K562 (cell line): Measurements from ENCODE around the gene KLHL24. TPM values are rescaled to one million over a fixed set of nuclear protein-coding genes. Genes with fewer than 3 reads are reported as not detected.

Experiments used
- ARID2 ChIP-seq: fragments of 450-650 bp; IDR thresholded peaks from 2 replicates; pipeline ENCODE4 v1.6.1; 2017; ENCODE audit warnings: antibody characterized with exemption, mild to moderate bottlenecking
- CBX1 ChIP-seq: sonication (generic); IDR thresholded peaks from 2 replicates; pipeline ENCODE4 v1.6.1; 2016; ENCODE audit warnings: antibody characterized with exemption, low read depth, mild to moderate bottlenecking
- CHD4 ChIP-seq: fragments of 200-600 bp; sonication (generic); IDR thresholded peaks from 3 replicates; pipeline ENCODE4 v1.6.1; 2012; ENCODE audit warnings: low read depth, mild to moderate bottlenecking, mixed read lengths, low read length, inconsistent platforms; ENCODE audit not compliant: insufficient read depth, insufficient replicate concordance, poor library complexity, severe bottlenecking
- CSDE1 ChIP-seq, 2 experiments: fragments of 450-650 bp; IDR thresholded peaks; 2 replicates each; pipeline ENCODE4 v1.6.1; 2016; ENCODE audit warnings: mild to moderate bottlenecking in 1 of 2
- DACH1 ChIP-seq: fragments of 450-650 bp; IDR thresholded peaks from 2 replicates; pipeline ENCODE4 v1.6.1; 2018; ENCODE audit not compliant: partially characterized antibody
- EWSR1 ChIP-seq: fragments of 450-650 bp; IDR thresholded peaks from 2 replicates; pipeline ENCODE4 v1.6.1; 2018; ENCODE audit warnings: borderline replicate concordance, mild to moderate bottlenecking, low read depth, moderate library complexity; ENCODE audit not compliant: partially characterized antibody
- KDM2B ChIP-seq: fragments of 250-450 bp; sonication (Bioruptor Pico); IDR thresholded peaks from 2 replicates; pipeline ENCODE4 v1.8.0; 2021; ENCODE audit warnings: mild to moderate bottlenecking, moderate library complexity
- MAZ ChIP-seq, 2 experiments: fragments of 450-650 bp in 1 of 2; sonication (generic) in 1 of 2; formaldehyde crosslinking; IDR thresholded peaks in 1 of 2; conservative IDR thresholded peaks in 1 of 2; 2 replicates each; pipeline versions ENCODE4 v1.4.0 to v1.5.0; 2020; ENCODE audit warnings: mild to moderate bottlenecking in 1 of 2, missing genetic modification reagents in 1 of 2
- NR1H2 ChIP-seq: sonication (generic); formaldehyde crosslinking; IDR thresholded peaks from 2 replicates; pipeline ENCODE4 v1.4.0; 2020; ENCODE audit warnings: mild to moderate bottlenecking, missing genetic modification reagents
- PCBP1 ChIP-seq: fragments of 200-400 bp; formaldehyde crosslinking; IDR thresholded peaks from 2 replicates; pipeline ENCODE4 v1.6.1; 2018; ENCODE audit warnings: mild to moderate bottlenecking, low read depth, low read length; ENCODE audit not compliant: poor library complexity, severe bottlenecking
- RBM34 ChIP-seq: fragments of 200-400 bp; formaldehyde crosslinking; IDR thresholded peaks from 2 replicates; pipeline ENCODE4 v1.6.1; 2018; ENCODE audit warnings: low read length, borderline replicate concordance; ENCODE audit not compliant: insufficient read depth
- SIX5 ChIP-seq, 2 experiments: IDR thresholded peaks; 2 replicates each; pipeline ENCODE4 v1.6.1; 2011; ENCODE audit warnings: low read length in 2 of 2, borderline replicate concordance in 1 of 2, low read depth in 1 of 2, mild to moderate bottlenecking in 1 of 2, moderate library complexity in 1 of 2; ENCODE audit not compliant: insufficient read depth in 1 of 2
- SMAD3 ChIP-seq: fragments of 450-650 bp; formaldehyde crosslinking; conservative IDR thresholded peaks from 2 replicates; pipeline ENCODE4 v1.4.0; 2020; ENCODE audit warnings: mild to moderate bottlenecking
- SMARCC2 ChIP-seq: fragments of 450-650 bp; IDR thresholded peaks from 2 replicates; pipeline ENCODE4 v1.6.1; 2017; ENCODE audit warnings: antibody characterized with exemption, moderate library complexity, mild to moderate bottlenecking, low read depth
- SNIP1 ChIP-seq: fragments of 450-650 bp; IDR thresholded peaks from 2 replicates; pipeline ENCODE4 v1.7.1; 2017; ENCODE audit warnings: low read depth, mild to moderate bottlenecking
- TRIM24 ChIP-seq, 2 experiments: fragments of 450-650 bp; IDR thresholded peaks; 2 replicates each; pipeline ENCODE4 v1.6.1; 2016
- XRCC4 ChIP-seq: IDR thresholded peaks from one replicate; pipeline ENCODE4 v1.6.1; 2011; ENCODE audit not compliant: insufficient read depth, insufficient read length; ENCODE audit errors: extremely low read depth
- ZNF197 ChIP-seq: fragments of 200-800 bp; sonication (Bioruptor generic); IDR thresholded peaks from 2 replicates; pipeline ENCODE4 v1.6.1; 2016; ENCODE audit warnings: low read depth, missing genetic modification characterization, missing compliant biosample characterization
- ZNF507 ChIP-seq: conservative IDR thresholded peaks from 2 replicates; pipeline ENCODE4 v1.6.1; 2017; ENCODE audit warnings: missing genetic modification characterization, missing compliant biosample characterization
- polyA plus RNA-seq, 8 experiments: library from polyadenylated mRNA; depleted of rRNA in 4 of 8; stranded (reverse) in 5 of 8; unstranded in 3 of 8; fragments of >200 nt; fragmentation: Nextera tagmentation in 2 of 8; fragmentation: Illumina TruSeq in 1 of 8; extraction: Ambion mirVana in 2 of 8; extraction: Trizol in 1 of 8; gene quantifications; 2 replicates each; pipeline versions ENCODE4 v1.2.1 to v1.2.3, GENCODE V29; 2011 to 2014; ENCODE audit warnings: inconsistent platforms in 1 of 8, missing spikeins in 1 of 8
- total RNA-seq, 7 experiments: library from RNA; depleted of rRNA in 6 of 7; stranded (reverse); fragments of >200 nt in 6 of 7; fragmentation: Illumina TruSeq in 2 of 7; extraction: Trizol in 2 of 7; gene quantifications; 2 replicates each; pipeline versions ENCODE4 v1.2.1 to v1.2.3, GENCODE V29; 2011 to 2021; ENCODE audit warnings: low replicate concordance in 1 of 7
- TF ChIP-seq, protein P1 (sequence below): fragments of 450-650 bp; IDR thresholded peaks from 2 replicates; pipeline ENCODE4 v1.6.1; 2016; ENCODE audit warnings: mild to moderate bottlenecking
- TF ChIP-seq, protein P2 (sequence below), 3 experiments: IDR thresholded peaks in 2 of 3; conservative IDR thresholded peaks in 1 of 3; 2 replicates each; pipeline ENCODE4 v1.5.1; 2011 to 2012; ENCODE audit warnings: low read length in 3 of 3, mild to moderate bottlenecking in 3 of 3, control low read depth in 2 of 3, improper control_type of control experiment in 1 of 3, inconsistent platforms in 1 of 3, low read depth in 1 of 3, mixed read lengths in 1 of 3, moderate library complexity in 1 of 3; ENCODE audit not compliant: insufficient read depth in 2 of 3
- TF ChIP-seq, protein P3 (sequence below): fragments of 450-650 bp; IDR thresholded peaks from 2 replicates; pipeline ENCODE4 v1.6.1; 2017; ENCODE audit warnings: mild to moderate bottlenecking, moderate library complexity

Gene KLHL24
- total and polyA plus RNA-seq, 9 of the 15 experiments (the other 6 are each of a cell fraction or from before 2014, with no cell fraction given) = 3.3 to 21.2 (median 14.2) TPM

DNA sequence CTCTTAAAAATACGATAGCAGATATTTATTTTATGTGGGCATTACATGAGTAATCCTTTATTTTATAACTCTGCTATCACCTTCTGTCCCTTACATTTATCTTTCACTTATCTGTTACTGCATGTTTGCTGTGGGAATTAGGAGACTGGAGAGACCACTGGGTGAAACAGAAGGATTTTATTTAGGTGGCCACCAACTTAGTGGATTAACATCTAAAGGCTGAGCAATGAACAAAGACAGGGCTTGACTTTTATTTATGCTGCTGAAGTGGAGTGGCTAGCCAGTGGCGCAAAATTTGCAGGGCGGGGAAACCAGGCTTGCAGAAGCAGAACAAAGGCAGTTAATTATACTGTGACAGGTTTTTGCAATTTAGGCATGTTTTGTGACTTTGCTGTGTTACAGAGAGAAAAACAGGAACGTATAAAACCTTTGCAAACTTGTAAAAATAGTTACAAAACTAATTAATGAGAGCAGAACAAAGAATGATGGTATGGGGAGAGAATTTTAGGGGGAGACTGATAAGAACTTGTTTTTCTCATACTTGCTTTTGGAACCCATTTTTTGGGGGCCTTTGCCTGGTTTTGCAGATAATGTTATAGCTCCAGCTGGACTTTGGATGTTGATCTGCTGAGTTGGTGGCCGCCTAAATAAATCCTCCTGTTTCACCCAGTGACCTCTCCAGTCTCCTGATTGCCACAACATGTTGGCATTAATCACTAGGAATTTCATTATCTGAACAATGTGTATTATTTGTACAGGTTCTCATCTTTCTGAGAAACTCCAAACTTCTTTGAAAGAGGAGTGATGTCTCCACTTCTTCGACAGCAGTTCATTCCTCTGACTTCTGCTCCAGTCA, 18.0 kb downstream of the KLHL24 start (continued):
- TF ChIP-seq ZNF197 (CRISPR knock-in tag) (no peak), CSDE1 (IDR thresholded peaks at IDR 0.05) (no peak), CBX1 (peak; percentile 86; the same call in 1 of the 2 replicates), SIX5 (IDR thresholded peaks at IDR 0.05; ENCODE audit: borderline replicate concordance in 1 of 2, insufficient read depth in 1 of 2, low read depth in 1 of 2, low read length in 2 of 2) (no peak), RBM34 (no peak), CHD4 (no peak), XRCC4 (no peak), DACH1 (no peak), SMAD3 (no peak), KDM2B (CRISPR knock-in tag) (no peak), ZNF507 (tag) (no peak), PCBP1 (no peak), EWSR1 (no peak), SMARCC2 (no peak), ARID2 (no peak), NR1H2 (CRISPR knock-in tag) (no peak), MAZ (CRISPR knock-in tag; conservative IDR thresholded peaks at IDR 0.05 in 1 of 2, IDR thresholded peaks at IDR 0.05 in 1 of 2) (0 out of 4 replicates have a peak, but pooled peaks of 1 of the 2 experiments have one; percentile 32), TRIM24 (IDR thresholded peaks at IDR 0.05) (peak; percentile 31 to 78; a peak in 3 of 4 replicates), SNIP1 (no peak)
- TF ChIP-seq, protein P1, sequence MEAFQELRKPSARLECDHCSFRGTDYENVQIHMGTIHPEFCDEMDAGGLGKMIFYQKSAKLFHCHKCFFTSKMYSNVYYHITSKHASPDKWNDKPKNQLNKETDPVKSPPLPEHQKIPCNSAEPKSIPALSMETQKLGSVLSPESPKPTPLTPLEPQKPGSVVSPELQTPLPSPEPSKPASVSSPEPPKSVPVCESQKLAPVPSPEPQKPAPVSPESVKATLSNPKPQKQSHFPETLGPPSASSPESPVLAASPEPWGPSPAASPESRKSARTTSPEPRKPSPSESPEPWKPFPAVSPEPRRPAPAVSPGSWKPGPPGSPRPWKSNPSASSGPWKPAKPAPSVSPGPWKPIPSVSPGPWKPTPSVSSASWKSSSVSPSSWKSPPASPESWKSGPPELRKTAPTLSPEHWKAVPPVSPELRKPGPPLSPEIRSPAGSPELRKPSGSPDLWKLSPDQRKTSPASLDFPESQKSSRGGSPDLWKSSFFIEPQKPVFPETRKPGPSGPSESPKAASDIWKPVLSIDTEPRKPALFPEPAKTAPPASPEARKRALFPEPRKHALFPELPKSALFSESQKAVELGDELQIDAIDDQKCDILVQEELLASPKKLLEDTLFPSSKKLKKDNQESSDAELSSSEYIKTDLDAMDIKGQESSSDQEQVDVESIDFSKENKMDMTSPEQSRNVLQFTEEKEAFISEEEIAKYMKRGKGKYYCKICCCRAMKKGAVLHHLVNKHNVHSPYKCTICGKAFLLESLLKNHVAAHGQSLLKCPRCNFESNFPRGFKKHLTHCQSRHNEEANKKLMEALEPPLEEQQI = peak; percentile 30; the same call in 1 of the 2 replicates
- TF ChIP-seq, protein P2, sequence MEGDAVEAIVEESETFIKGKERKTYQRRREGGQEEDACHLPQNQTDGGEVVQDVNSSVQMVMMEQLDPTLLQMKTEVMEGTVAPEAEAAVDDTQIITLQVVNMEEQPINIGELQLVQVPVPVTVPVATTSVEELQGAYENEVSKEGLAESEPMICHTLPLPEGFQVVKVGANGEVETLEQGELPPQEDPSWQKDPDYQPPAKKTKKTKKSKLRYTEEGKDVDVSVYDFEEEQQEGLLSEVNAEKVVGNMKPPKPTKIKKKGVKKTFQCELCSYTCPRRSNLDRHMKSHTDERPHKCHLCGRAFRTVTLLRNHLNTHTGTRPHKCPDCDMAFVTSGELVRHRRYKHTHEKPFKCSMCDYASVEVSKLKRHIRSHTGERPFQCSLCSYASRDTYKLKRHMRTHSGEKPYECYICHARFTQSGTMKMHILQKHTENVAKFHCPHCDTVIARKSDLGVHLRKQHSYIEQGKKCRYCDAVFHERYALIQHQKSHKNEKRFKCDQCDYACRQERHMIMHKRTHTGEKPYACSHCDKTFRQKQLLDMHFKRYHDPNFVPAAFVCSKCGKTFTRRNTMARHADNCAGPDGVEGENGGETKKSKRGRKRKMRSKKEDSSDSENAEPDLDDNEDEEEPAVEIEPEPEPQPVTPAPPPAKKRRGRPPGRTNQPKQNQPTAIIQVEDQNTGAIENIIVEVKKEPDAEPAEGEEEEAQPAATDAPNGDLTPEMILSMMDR (IDR thresholded peaks at IDR 0.05 in 2 of 3, conservative IDR thresholded peaks at IDR 0.05 in 1 of 3; ENCODE audit: insufficient read depth in 2 of 3, low read depth in 1 of 3, low read length in 3 of 3) = no peak
- TF ChIP-seq, protein P3, sequence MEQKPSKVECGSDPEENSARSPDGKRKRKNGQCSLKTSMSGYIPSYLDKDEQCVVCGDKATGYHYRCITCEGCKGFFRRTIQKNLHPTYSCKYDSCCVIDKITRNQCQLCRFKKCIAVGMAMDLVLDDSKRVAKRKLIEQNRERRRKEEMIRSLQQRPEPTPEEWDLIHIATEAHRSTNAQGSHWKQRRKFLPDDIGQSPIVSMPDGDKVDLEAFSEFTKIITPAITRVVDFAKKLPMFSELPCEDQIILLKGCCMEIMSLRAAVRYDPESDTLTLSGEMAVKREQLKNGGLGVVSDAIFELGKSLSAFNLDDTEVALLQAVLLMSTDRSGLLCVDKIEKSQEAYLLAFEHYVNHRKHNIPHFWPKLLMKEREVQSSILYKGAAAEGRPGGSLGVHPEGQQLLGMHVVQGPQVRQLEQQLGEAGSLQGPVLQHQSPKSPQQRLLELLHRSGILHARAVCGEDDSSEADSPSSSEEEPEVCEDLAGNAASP = no peak
